Ovary (tissue), 9 donors: ENCODE measurements around the gene AGMO. TPM values are rescaled to one million over a fixed set of nuclear protein-coding genes. Genes with fewer than 3 reads are reported as not detected.

Experiments used
- DNase-seq, 5 donors: peaks; one replicate each; pipeline ENCODE4 v3.0.0-alpha.2; 2019 to 2020
- H3K27ac ChIP-seq, 2 donors: fragments of 200-600 bp; one replicate each; pipeline versions ENCODE4 v1.5.1 to v1.8.0; 2019 to 2022
- H3K27me3 ChIP-seq: fragments of 200-600 bp; one replicate; pipeline ENCODE4 v1.8.0; 2022
- H3K36me3 ChIP-seq: fragments of 200-600 bp; sonication (generic); one replicate; pipeline ENCODE4 v1.5.1; 2019
- H3K4me1 ChIP-seq: one replicate; pipeline ENCODE4 v1.8.1; 2013; ENCODE audit warnings: mild to moderate bottlenecking, moderate library complexity; ENCODE audit not compliant: insufficient read depth
- H3K4me3 ChIP-seq: fragments of 200-600 bp; sonication (generic); one replicate; pipeline ENCODE4 v1.5.1; 2017
- H3K9me3 ChIP-seq, 2 donors: fragments of 200-600 bp in 1 of 2; sonication (generic) in 1 of 2; one replicate each; pipeline versions ENCODE4 v1.5.1 to v1.8.1; 2013 to 2019; ENCODE audit warnings: mild to moderate bottlenecking in 1 of 2, moderate library complexity in 1 of 2
- CTCF ChIP-seq, 3 donors: fragments of 450-650 bp in 2 of 3; fragments of 200-600 bp in 1 of 3; IDR thresholded peaks; one replicate each; pipeline versions ENCODE4 v1.5.1 to v1.8.0; 2016 to 2022; ENCODE audit warnings: antibody characterized with exemption in 3 of 3, mild to moderate bottlenecking in 1 of 3
- EP300 ChIP-seq: sonication (generic); formaldehyde crosslinking; IDR thresholded peaks from one replicate; pipeline ENCODE4 v1.6.1; 2017; ENCODE audit warnings: antibody characterized with exemption
- POLR2A ChIP-seq: fragments of 450-650 bp; IDR thresholded peaks from one replicate; pipeline ENCODE4 v1.6.1; 2017; ENCODE audit warnings: antibody characterized with exemption, mild to moderate bottlenecking, moderate library complexity
- WGBS, 3 donors: extraction: QIAGEN DNeasy Blood & Tissue Kit in 1 of 3; methylation state at CpG; one replicate each; pipeline versions ENCODE4 v1.1.5 to v1.1.7; 2013 to 2017; 5-methylcytosine and 5-hydroxymethylcytosine counted together
- intact Hi-C, 4 donors: fragments of 100-400 bp; cut with DNase I; formaldehyde crosslinking; loops; one replicate each; pipeline versions ENCODE4 v1.11.0 to v1.15.1; 2022 to 2023
- polyA plus RNA-seq, 2 donors: library from polyadenylated mRNA; stranded (reverse); fragments of 200-250 nt in 1 of 2; fragments of 350-450 nt in 1 of 2; fragmentation: Illumina TruSeq in 1 of 2; extraction: RNeasy Lipid Tissue Mini Kit (QIAGEN cat#74804) in 1 of 2; gene quantifications; one replicate each; pipeline ENCODE4 v1.2.3, GENCODE V29; 2013 to 2014
- total RNA-seq, 7 donors: library from RNA; depleted of rRNA in 2 of 7; stranded (reverse); fragments of >200 nt in 2 of 7; fragmentation: NEBNext Ultra II Directional in 3 of 7; extraction: Animal tissue kit (Norgen Biotek cat#: 25700) in 3 of 7; gene quantifications; one replicate each; pipeline versions ENCODE4 v1.1.0 to v1.2.4, GENCODE V29; 2016 to 2023
- donor health status: DM: no; HTN: no; CAD: no; lungs with moderate emphysema.
- donor health status: DM: no; HTN: no; CAD: no.
- donor health status: Bipolar disorder and iron deficiency.
- donor health status: DM: yes; HTN: yes; CAD: no.
- donor health status: DM: no; HTN: no; CAD: no.
- donor health status: DM: yes; HTN: yes; CAD: no.

The AGMO gene
- total and polyA plus RNA-seq, 9 donors = 0.15 to 0.44 (median 0.33) TPM; not detected in 4

GRCh38 chr7:15168489-15168888, 393.3 kb downstream of the AGMO start:
- no peak overlapping the region for H3K4me3 ChIP-seq
- H3K27me3 ChIP-seq = no peaks in the 10 kb centered on the region
- 60 to 69% (median 66%) methylated on average over 4 of the region's 4 CpGs for WGBS, 3 donors
- DNase-seq = no peak
- H3K36me3 ChIP-seq = no peaks in the 10 kb centered on the region
- no peak for TF ChIP-seq CTCF (IDR thresholded peaks at IDR 0.05)
- no peaks in the 10 kb centered on the region for H3K9me3 ChIP-seq
- no peak overlapping the region for H3K27ac ChIP-seq
- intact Hi-C loops = no loop called here
- H3K4me1 ChIP-seq = no peaks in the 10 kb centered on the region

GRCh38 chr7:15167912-15168311, 393.9 kb downstream of the AGMO start:
- no peak overlapping the region for H3K4me3 ChIP-seq
- WGBS, 3 donors = 94 to 97% (median 95%) methylated on average over 3 of the region's 3 CpGs
- H3K9me3 ChIP-seq = no peaks in the 10 kb centered on the region
- TF ChIP-seq CTCF (IDR thresholded peaks at IDR 0.05) (no peak), POLR2A (no peak), EP300 (no peak)
- no peaks in the 10 kb centered on the region for H3K36me3 ChIP-seq
- H3K4me1 ChIP-seq = no peaks in the 10 kb centered on the region
- H3K27me3 ChIP-seq = no peaks in the 10 kb centered on the region
- intact Hi-C loops = no loop called here
- no peak for DNase-seq
- no peak overlapping the region for H3K27ac ChIP-seq

DNA sequence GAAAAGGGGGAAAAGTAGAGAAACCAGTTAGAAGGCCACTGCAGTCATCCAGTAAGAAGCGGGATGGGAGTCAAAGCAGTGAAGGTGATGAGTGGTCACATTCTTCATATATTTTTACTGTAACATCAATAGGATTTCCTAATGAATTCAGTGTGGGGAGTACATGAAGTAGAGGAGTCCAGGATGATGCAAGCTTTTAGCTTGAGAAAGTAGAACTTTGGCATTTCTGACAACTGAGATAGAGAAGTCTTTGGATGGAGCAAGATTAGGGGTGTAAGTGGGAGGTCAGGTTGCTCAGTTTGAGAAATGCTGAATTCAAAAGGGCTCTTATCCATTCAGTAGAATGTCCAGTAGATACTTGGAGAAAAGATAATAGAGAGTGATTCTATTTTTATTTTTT, 395.2 kb downstream of the AGMO start:
- Histone ChIP-seq H3K4me1 (no peaks in the 10 kb centered on the region), H3K36me3 (no peaks in the 10 kb centered on the region), H3K27me3 (no peaks in the 10 kb centered on the region), H3K9me3 (no peaks in the 10 kb centered on the region), H3K27ac (no peak overlapping the region), H3K4me3 (no peak overlapping the region)
- 93 to 98% (median 98%) methylated on average over 1 of the region's 1 CpG for WGBS, 3 donors
- intact Hi-C loops = no loop called here
- no peak for TF ChIP-seq CTCF (IDR thresholded peaks at IDR 0.05)
- no peak for TF ChIP-seq POLR2A
- TF ChIP-seq EP300 = no peak
- no peak for DNase-seq

DNA sequence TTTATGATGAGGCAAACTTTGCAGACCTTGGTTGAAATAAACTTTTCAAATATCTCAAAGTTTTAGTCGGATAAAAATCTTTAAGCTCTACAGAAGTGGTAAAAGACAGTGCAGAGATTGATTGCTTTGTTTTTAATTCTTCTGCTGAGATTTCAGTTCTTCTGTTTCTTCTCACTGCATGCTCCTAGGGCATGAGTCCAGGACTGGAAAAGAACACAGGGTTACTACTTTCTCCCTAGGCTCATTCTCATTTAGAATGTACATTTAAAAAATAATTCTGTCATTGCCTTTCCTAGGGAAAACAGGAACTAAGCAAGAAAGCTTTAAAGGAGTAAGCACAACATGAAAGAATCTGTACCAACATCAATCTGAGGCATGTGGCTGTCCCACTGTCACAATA, 402.6 kb downstream of the AGMO start:
- 0 to 4% (median 3%) methylated on average over 1 of the region's 1 CpG for WGBS, 3 donors

More for the DNA sequence above, 402.6 kb downstream of the AGMO start:
- peaks cover 3% of the 10 kb centered on the region for H3K4me1 ChIP-seq
- intact Hi-C loops = no loop called here
- no peaks in the 10 kb centered on the region for H3K9me3 ChIP-seq
- no peak overlapping the region for H3K4me3 ChIP-seq
- DNase-seq = no peak
- TF ChIP-seq EP300 (no peak), CTCF (IDR thresholded peaks at IDR 0.05) (no peak), POLR2A (no peak)
- no peaks in the 10 kb centered on the region for H3K27me3 ChIP-seq
- H3K36me3 ChIP-seq = no peaks in the 10 kb centered on the region
- H3K27ac ChIP-seq = no peak overlapping the region
